Sigmoid colon (tissue), 4 donors: ENCODE results near the gene G3BP2.

ENCODE experiments used
- EP300 ChIP-seq, 4 donors: sonication (generic); formaldehyde crosslinking; IDR thresholded peaks; one replicate each; pipeline ENCODE4 v1.6.1; 2017; ENCODE audit warnings: antibody characterized with exemption in 4 of 4
- POLR2A ChIP-seq, 2 donors: fragments of 450-650 bp; IDR thresholded peaks; one replicate each; pipeline ENCODE4 v1.6.1; 2016; ENCODE audit warnings: antibody characterized with exemption in 2 of 2, mild to moderate bottlenecking in 2 of 2, moderate library complexity in 2 of 2
- POLR2AphosphoS5 ChIP-seq, 4 donors: sonication (generic); formaldehyde crosslinking; IDR thresholded peaks; one replicate each; pipeline ENCODE4 v1.6.1; 2017; ENCODE audit warnings: antibody characterized with exemption in 4 of 4
- TF ChIP-seq, protein P1 (sequence below), 4 experiments: fragments of 450-650 bp in 3 of 4; fragments of 200-600 bp in 1 of 4; IDR thresholded peaks; one replicate each; pipeline ENCODE4 v1.5.1; 2016 to 2019; ENCODE audit warnings: antibody characterized with exemption in 4 of 4, mild to moderate bottlenecking in 3 of 4, moderate library complexity in 2 of 4

GRCh38 chr4:75653845-75654503 lies 19.2 kb downstream of the G3BP2 start:
- TF ChIP-seq, protein P1, sequence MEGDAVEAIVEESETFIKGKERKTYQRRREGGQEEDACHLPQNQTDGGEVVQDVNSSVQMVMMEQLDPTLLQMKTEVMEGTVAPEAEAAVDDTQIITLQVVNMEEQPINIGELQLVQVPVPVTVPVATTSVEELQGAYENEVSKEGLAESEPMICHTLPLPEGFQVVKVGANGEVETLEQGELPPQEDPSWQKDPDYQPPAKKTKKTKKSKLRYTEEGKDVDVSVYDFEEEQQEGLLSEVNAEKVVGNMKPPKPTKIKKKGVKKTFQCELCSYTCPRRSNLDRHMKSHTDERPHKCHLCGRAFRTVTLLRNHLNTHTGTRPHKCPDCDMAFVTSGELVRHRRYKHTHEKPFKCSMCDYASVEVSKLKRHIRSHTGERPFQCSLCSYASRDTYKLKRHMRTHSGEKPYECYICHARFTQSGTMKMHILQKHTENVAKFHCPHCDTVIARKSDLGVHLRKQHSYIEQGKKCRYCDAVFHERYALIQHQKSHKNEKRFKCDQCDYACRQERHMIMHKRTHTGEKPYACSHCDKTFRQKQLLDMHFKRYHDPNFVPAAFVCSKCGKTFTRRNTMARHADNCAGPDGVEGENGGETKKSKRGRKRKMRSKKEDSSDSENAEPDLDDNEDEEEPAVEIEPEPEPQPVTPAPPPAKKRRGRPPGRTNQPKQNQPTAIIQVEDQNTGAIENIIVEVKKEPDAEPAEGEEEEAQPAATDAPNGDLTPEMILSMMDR (IDR thresholded peaks at IDR 0.05) = peak in 1 of 4 experiments; percentile 31
- TF ChIP-seq POLR2A (IDR thresholded peaks at IDR 0.05) (no peak), POLR2AphosphoS5 (IDR thresholded peaks at IDR 0.05) (no peak), EP300 (IDR thresholded peaks at IDR 0.05) (no peak)
